SU-DHL-6 (cell line): ENCODE measurements around the gene ITFG1.

Source experiments
- H2AFZ ChIP-seq: fragments of 200-600 bp; sonication (generic); 2 replicates; pipeline ENCODE4 v1.6.1; 2014; ENCODE audit warnings: low read depth, mild to moderate bottlenecking, moderate library complexity, mixed read lengths, antibody characterized with exemption, low read length; ENCODE audit not compliant: severe bottlenecking
- H3F3A ChIP-seq: fragments of 200-600 bp; shearing (Covaris generic); 2 replicates; pipeline ENCODE4 v1.6.0; 2016; ENCODE audit warnings: antibody characterized with exemption, mild to moderate bottlenecking; ENCODE audit not compliant: insufficient read depth
- H3K27ac ChIP-seq: fragments of 200-600 bp; sonication (generic); 2 replicates; pipeline ENCODE4 v1.5.1; 2016; ENCODE audit warnings: low read depth, mild to moderate bottlenecking, low read length, moderate library complexity, mixed read lengths
- H3K27me3 ChIP-seq: fragments of 200-600 bp; sonication (generic), shearing (Covaris generic); 2 replicates; pipeline ENCODE4 v1.6.0; 2014; ENCODE audit warnings: mild to moderate bottlenecking, low read length
- H3K36me3 ChIP-seq: fragments of 200-600 bp; sonication (generic); 2 replicates; pipeline ENCODE4 v1.6.1; 2014; ENCODE audit warnings: mild to moderate bottlenecking, low read length, mixed read lengths
- H3K4me2 ChIP-seq: fragments of 300-600, 200-600 bp; shearing (Covaris generic), sonication (generic); 2 replicates; pipeline ENCODE4 v1.6.0; 2014; ENCODE audit warnings: low read length, low read depth, mild to moderate bottlenecking; ENCODE audit not compliant: poor library complexity, severe bottlenecking
- H3K4me3 ChIP-seq: fragments of 200-600 bp; sonication (generic); 2 replicates; pipeline ENCODE4 v1.5.1; 2014; ENCODE audit warnings: antibody characterized with exemption, low read length, mild to moderate bottlenecking, mixed read lengths; ENCODE audit not compliant: insufficient read depth, poor library complexity, severe bottlenecking
- H3K79me2 ChIP-seq: fragments of 200-600 bp; sonication (generic); 2 replicates; pipeline ENCODE4 v1.6.1; 2014; ENCODE audit warnings: mild to moderate bottlenecking, low read length, moderate library complexity; ENCODE audit not compliant: insufficient read depth
- H3K9ac ChIP-seq: fragments of 200-600 bp; sonication (generic); 2 replicates; pipeline ENCODE4 v1.7.0; 2014; ENCODE audit warnings: mild to moderate bottlenecking, low read length
- H3K9me2 ChIP-seq: fragments of 200-600 bp; sonication (generic); replicated peaks from 2 replicates; pipeline ENCODE4 v1.6.1; 2014; ENCODE audit warnings: low read length; ENCODE audit not compliant: insufficient read depth
- H3K9me3 ChIP-seq: fragments of 200-600 bp; sonication (generic); 2 replicates; pipeline ENCODE4 v1.6.1; 2014; ENCODE audit warnings: low read length, mixed read lengths; ENCODE audit not compliant: insufficient read depth
- H4K20me1 ChIP-seq: fragments of 200-600 bp; sonication (generic); 2 replicates; pipeline ENCODE4 v1.6.1; 2014; ENCODE audit warnings: low read depth, mild to moderate bottlenecking, antibody characterized with exemption, low read length, moderate library complexity, mixed read lengths
- EZH2phosphoT487 ChIP-seq: fragments of 200-600 bp; sonication (generic), shearing (Covaris generic); conservative IDR thresholded peaks from 2 replicates; pipeline ENCODE4 v1.6.1; 2018; ENCODE audit warnings: mild to moderate bottlenecking, antibody characterized with exemption, low read length, moderate library complexity, mixed read lengths
- TF ChIP-seq, protein P1 (sequence below): fragments of 200-600 bp; sonication (generic); IDR thresholded peaks from one replicate; pipeline ENCODE4 v1.5.1; 2017; ENCODE audit warnings: antibody characterized with exemption, mild to moderate bottlenecking, low read length, moderate library complexity; ENCODE audit not compliant: insufficient read depth, poor library complexity, severe bottlenecking

Gene ITFG1

GRCh38 chr16:47136099-47136842 is 324.6 kb downstream of the ITFG1 start:
- Histone ChIP-seq H3F3A (0 out of 2 replicates have a peak, but pooled peaks cover 4% of the 10 kb centered on the region), H3K36me3 (peaks cover 9% of the 10 kb centered on the region), H2AFZ (no peak overlapping the region), H3K9me2 (no peaks in the 10 kb centered on the region), H3K79me2 (peaks cover 99% of the 10 kb centered on the region), H4K20me1 (peaks cover 57% of the 10 kb centered on the region), H3K4me3 (no peak overlapping the region), H3K4me2 (no peak overlapping the region), H3K27ac (no peak overlapping the region), H3K9ac (no peak overlapping the region), H3K27me3 (no peaks in the 10 kb centered on the region), H3K9me3 (no peaks in the 10 kb centered on the region)
- no peak for TF ChIP-seq EZH2phosphoT487
- TF ChIP-seq, protein P1, sequence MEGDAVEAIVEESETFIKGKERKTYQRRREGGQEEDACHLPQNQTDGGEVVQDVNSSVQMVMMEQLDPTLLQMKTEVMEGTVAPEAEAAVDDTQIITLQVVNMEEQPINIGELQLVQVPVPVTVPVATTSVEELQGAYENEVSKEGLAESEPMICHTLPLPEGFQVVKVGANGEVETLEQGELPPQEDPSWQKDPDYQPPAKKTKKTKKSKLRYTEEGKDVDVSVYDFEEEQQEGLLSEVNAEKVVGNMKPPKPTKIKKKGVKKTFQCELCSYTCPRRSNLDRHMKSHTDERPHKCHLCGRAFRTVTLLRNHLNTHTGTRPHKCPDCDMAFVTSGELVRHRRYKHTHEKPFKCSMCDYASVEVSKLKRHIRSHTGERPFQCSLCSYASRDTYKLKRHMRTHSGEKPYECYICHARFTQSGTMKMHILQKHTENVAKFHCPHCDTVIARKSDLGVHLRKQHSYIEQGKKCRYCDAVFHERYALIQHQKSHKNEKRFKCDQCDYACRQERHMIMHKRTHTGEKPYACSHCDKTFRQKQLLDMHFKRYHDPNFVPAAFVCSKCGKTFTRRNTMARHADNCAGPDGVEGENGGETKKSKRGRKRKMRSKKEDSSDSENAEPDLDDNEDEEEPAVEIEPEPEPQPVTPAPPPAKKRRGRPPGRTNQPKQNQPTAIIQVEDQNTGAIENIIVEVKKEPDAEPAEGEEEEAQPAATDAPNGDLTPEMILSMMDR = no peak

DNA sequence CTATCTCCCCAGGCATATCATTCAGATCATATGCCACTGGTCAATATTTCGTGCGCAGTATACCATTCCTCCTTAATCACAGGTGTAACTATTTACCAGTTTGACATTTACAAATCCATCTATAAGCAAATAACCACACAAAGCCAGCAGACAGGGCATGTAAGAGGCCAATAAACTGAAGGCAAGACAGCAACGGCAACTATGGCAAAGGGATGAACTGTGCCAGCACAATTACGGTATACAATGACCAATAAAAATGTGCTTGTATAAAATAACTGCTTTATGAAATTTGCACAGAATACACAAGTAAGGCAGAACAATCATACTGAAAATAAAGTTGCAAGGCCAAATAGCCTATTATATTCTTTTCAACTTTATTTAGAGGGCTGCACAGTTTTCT is 326.3 kb downstream of the ITFG1 start:
- 0 out of 2 replicates have a peak, but pooled peaks cover 4% of the 10 kb centered on the region for H3F3A ChIP-seq
- TF ChIP-seq, protein P1 = no peak
- TF ChIP-seq EZH2phosphoT487 = no peak
- peaks cover 99% of the 10 kb centered on the region for H3K79me2 ChIP-seq
- no peak overlapping the region for H3K4me3 ChIP-seq
- H3K4me2 ChIP-seq = no peak overlapping the region
- no peaks in the 10 kb centered on the region for H3K9me2 ChIP-seq
- H4K20me1 ChIP-seq = peaks cover 54% of the 10 kb centered on the region
- H3K9ac ChIP-seq = no peak overlapping the region
- H2AFZ ChIP-seq = no peak overlapping the region
- H3K27me3 ChIP-seq = no peaks in the 10 kb centered on the region
- peaks cover 8% of the 10 kb centered on the region for H3K36me3 ChIP-seq
- H3K9me3 ChIP-seq = no peaks in the 10 kb centered on the region
- no peak overlapping the region for H3K27ac ChIP-seq

DNA sequence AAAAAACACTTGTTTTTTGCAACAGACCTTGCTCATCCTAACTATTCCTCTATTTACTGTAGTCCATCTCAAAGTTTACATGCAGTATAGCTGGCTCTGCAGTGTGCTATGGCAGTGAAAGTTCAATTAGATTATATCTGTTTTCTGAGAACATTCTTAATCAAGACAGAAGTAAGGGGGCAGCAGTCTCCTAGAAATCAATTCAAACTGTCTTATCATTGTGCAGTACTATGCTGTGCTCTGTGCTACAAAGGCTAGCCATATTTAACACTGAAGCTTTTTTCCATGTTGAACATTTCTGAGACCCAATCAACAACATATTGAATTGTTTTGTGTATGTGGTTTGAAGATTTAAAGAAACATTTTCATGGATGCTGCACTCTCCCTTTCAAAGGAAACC is 328.6 kb downstream of the ITFG1 start:
- H3K27ac ChIP-seq = no peak overlapping the region
- H3K9me3 ChIP-seq = no peaks in the 10 kb centered on the region
- 0 out of 2 replicates have a peak, but pooled peaks cover 4% of the 10 kb centered on the region for H3F3A ChIP-seq
- TF ChIP-seq, protein P1 = no peak
- TF ChIP-seq EZH2phosphoT487 = no peak
- no peaks in the 10 kb centered on the region for H3K9me2 ChIP-seq
- peaks cover 53% of the 10 kb centered on the region for H4K20me1 ChIP-seq
- H3K9ac ChIP-seq = no peak overlapping the region
- H3K36me3 ChIP-seq = peaks cover 20% of the 10 kb centered on the region
- no peak overlapping the region for H3K4me2 ChIP-seq
- H3K4me3 ChIP-seq = no peak overlapping the region
- H3K27me3 ChIP-seq = no peaks in the 10 kb centered on the region
- H2AFZ ChIP-seq = no peak overlapping the region
- peaks cover 98% of the 10 kb centered on the region for H3K79me2 ChIP-seq
